Astrocyte (in vitro differentiated cells and primary cell): ENCODE results near the gene KEL.

Experiments
- EZH2 ChIP-seq: IDR thresholded peaks from 2 replicates; pipeline ENCODE4 v1.6.1; 2012; ENCODE audit warnings: mild to moderate bottlenecking, low read length, inconsistent platforms; ENCODE audit not compliant: insufficient read depth
- TF ChIP-seq, protein P1 (sequence below): IDR thresholded peaks from 2 replicates; pipeline ENCODE4 v1.5.1; 2011; ENCODE audit warnings: low read depth, mild to moderate bottlenecking, inconsistent platforms, low read length, moderate library complexity; ENCODE audit not compliant: insufficient read depth

DNA sequence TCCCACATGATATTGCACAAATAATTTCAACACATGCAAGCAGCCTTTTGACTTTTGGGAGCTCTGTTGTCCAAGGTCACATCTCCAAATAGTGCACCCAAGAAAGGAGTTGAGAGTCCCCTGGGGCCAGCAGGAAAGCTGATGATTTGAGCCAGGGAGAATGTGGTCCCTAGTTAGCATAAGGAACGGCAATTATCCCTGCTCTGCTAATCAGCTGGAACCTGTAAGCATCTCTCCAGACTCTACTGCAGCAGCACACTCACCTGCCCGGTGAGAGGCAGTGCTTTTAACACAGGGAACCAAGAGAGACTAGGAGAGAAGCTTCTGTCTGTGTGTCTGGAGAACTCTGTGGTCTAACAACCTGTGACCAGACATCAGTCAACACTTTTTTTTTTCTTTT is 45.7 kb downstream of the KEL start:
- TF ChIP-seq EZH2: no peak
- TF ChIP-seq, protein P1, sequence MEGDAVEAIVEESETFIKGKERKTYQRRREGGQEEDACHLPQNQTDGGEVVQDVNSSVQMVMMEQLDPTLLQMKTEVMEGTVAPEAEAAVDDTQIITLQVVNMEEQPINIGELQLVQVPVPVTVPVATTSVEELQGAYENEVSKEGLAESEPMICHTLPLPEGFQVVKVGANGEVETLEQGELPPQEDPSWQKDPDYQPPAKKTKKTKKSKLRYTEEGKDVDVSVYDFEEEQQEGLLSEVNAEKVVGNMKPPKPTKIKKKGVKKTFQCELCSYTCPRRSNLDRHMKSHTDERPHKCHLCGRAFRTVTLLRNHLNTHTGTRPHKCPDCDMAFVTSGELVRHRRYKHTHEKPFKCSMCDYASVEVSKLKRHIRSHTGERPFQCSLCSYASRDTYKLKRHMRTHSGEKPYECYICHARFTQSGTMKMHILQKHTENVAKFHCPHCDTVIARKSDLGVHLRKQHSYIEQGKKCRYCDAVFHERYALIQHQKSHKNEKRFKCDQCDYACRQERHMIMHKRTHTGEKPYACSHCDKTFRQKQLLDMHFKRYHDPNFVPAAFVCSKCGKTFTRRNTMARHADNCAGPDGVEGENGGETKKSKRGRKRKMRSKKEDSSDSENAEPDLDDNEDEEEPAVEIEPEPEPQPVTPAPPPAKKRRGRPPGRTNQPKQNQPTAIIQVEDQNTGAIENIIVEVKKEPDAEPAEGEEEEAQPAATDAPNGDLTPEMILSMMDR: no peak
